Fibroblast of skin of left biceps (primary cell): Measurements from ENCODE around the gene HSPB7.
"Not testable (repeated sequence)": the region's sequence is repeated elsewhere in the genome, so short reads cannot be mapped to it uniquely, and the experiment has no call there.

Experiments used
- DNase-seq, 2 experiments: peaks; one replicate each; pipeline ENCODE4 v3.0.0-alpha.2; 2013; ENCODE audit warnings: low read depth in 2 of 2

The HSPB7 gene

GRCh38 chr1:16017461-16018303, at the start of gene HSPB7:
TSS of gene HSPB7 (minus strand) at chr1:16018043. CDS start at chr1:16017963, 80 bp downstream.
- no peak for DNase-seq

GRCh38 chr1:16067127-16067768, 49.4 kb upstream of the HSPB7 start:
- DNase-seq = no peak

GRCh38 chr1:16066245-16066644, 48.4 kb upstream of the HSPB7 start:
- DNase-seq = no peak

GRCh38 chr1:16065269-16065576, 47.4 kb upstream of the HSPB7 start:
- DNase-seq = no peak

GRCh38 chr1:16064536-16065268, 46.9 kb upstream of the HSPB7 start:
- no peak for DNase-seq

GRCh38 chr1:16063921-16064320, 46.1 kb upstream of the HSPB7 start:
- DNase-seq = no peak

- no peak for DNase-seq
These were observed 45.5 kb upstream of the HSPB7 start for GRCh38 chr1:16063226-16063829.

- not testable (repeated sequence) for DNase-seq
These were observed 44.8 kb upstream of the HSPB7 start for GRCh38 chr1:16062687-16063075.

- DNase-seq = not testable (repeated sequence)
These were observed 44.3 kb upstream of the HSPB7 start for GRCh38 chr1:16061989-16062686.

GRCh38 chr1:16061266-16061665, 43.4 kb upstream of the HSPB7 start:
- DNase-seq = no peak

GRCh38 chr1:16058394-16059120, 40.7 kb upstream of the HSPB7 start:
- not testable (repeated sequence) for DNase-seq

- DNase-seq = not testable (repeated sequence)
These were observed 39.6 kb upstream of the HSPB7 start for GRCh38 chr1:16057314-16057915.

GRCh38 chr1:16056521-16056912, 38.7 kb upstream of the HSPB7 start:
- not testable (repeated sequence) for DNase-seq

- DNase-seq = no peak
These were observed 38.0 kb upstream of the HSPB7 start for GRCh38 chr1:16055613-16056520.

- no peak for DNase-seq
These were observed 37.0 kb upstream of the HSPB7 start for GRCh38 chr1:16054598-16055540.

GRCh38 chr1:16053781-16054502, 36.1 kb upstream of the HSPB7 start:
- DNase-seq = no peak

- not testable (repeated sequence) for DNase-seq
These were observed 34.1 kb upstream of the HSPB7 start for GRCh38 chr1:16051949-16052348.

- DNase-seq = no peak
These were observed 33.2 kb upstream of the HSPB7 start for GRCh38 chr1:16051039-16051438.
